ENCODE data around the gene IGFL2.

Gene IGFL2

GRCh38 chr19:46124638-46125115, 23.4 kb upstream of the IGFL2 start, which contains the start of gene IGFL3:
TSS of gene IGFL3 (minus strand) at chr19:46124688. CDS start at chr19:46124649, 39 bp downstream.
- H3K4me3 ChIP-seq (ENCODE audit: low read depth, low read length), result no peak within 1 kb of the TSS
- no peak within 1 kb of the TSS for H2BK5ac ChIP-seq (ENCODE audit: low read depth, low read length, poor library complexity)
- H3K36me3 ChIP-seq (ENCODE audit: control insufficient read depth in 1 of 2, insufficient read depth in 2 of 2, low read length in 2 of 2), result no peaks in the 10 kb centered on the region
- H4K12ac ChIP-seq (ENCODE audit: low read depth, low read length), result no peak within 1 kb of the TSS
- H3K27me3 ChIP-seq (ENCODE audit: insufficient read depth, low read length), result no peaks in the 10 kb centered on the region
- peak within 1 kb of the TSS; percentile 4 for H4K91ac ChIP-seq (ENCODE audit: low read depth, low read length)
- no peak within 1 kb of the TSS for H3K4me2 ChIP-seq (ENCODE audit: low read length)
- peak within 1 kb of the TSS; percentile 65 for H2BK12ac ChIP-seq (ENCODE audit: low read length)
- peaks cover 4% of the 10 kb centered on the region for H3K9me3 ChIP-seq (ENCODE audit: insufficient read depth, low read depth, low read length)
- no peak within 1 kb of the TSS for H3K18ac ChIP-seq (ENCODE audit: low read length)
- H3K14ac ChIP-seq (ENCODE audit: low read length), result no peak within 1 kb of the TSS
- H3K23ac ChIP-seq (ENCODE audit: low read length), result peak within 1 kb of the TSS; percentile 71
- WGBS (ENCODE audit: extremely low coverage, insufficient coverage, insufficient read length), result no CpG with 5 or more reads among the region's 5 CpGs
- peaks cover 2% of the 10 kb centered on the region in 2 experiments for H3K4me1 ChIP-seq (ENCODE audit: control insufficient read depth in 1 of 2, insufficient read depth in 2 of 2, low read length in 2 of 2)
- H4K8ac ChIP-seq (ENCODE audit: low read depth, low read length), result no peak within 1 kb of the TSS
- H2BK120ac ChIP-seq (ENCODE audit: insufficient read depth, low read length, poor library complexity), result peak within 1 kb of the TSS; percentile 46
- H2AK5ac ChIP-seq (ENCODE audit: low read length), result no peak within 1 kb of the TSS
- H3K27ac ChIP-seq (ENCODE audit: low read depth, low read length), result no peak within 1 kb of the TSS
- H3K79me2 ChIP-seq (ENCODE audit: control insufficient read depth, insufficient read depth, low read length, poor library complexity), result no peaks in the 10 kb centered on the region
- no peaks in the 10 kb centered on the region for H3K79me1 ChIP-seq (ENCODE audit: low read length)
- peak in 1 of 2 donors; percentile 42 for DNase-seq
- H3K9ac ChIP-seq (ENCODE audit: low read length), result no peak within 1 kb of the TSS
- no peak within 1 kb of the TSS for H2AFZ ChIP-seq (ENCODE audit: insufficient read depth, low read length, poor library complexity)
- H3K4ac ChIP-seq (ENCODE audit: low read depth, low read length), result no peak within 1 kb of the TSS

- H3K14ac ChIP-seq (ENCODE audit: low read length), result no peak overlapping the region
- no peaks in the 10 kb centered on the region for H3K36me3 ChIP-seq (ENCODE audit: control insufficient read depth in 1 of 2, insufficient read depth in 2 of 2, low read length in 2 of 2)
- DNase-seq, result no peak
- H2AFZ ChIP-seq (ENCODE audit: insufficient read depth, low read length, poor library complexity), result no peak overlapping the region
- no peaks in the 10 kb centered on the region for H3K79me2 ChIP-seq (ENCODE audit: control insufficient read depth, insufficient read depth, low read length, poor library complexity)
- no peak overlapping the region for H3K4me3 ChIP-seq (ENCODE audit: low read depth, low read length)
- H3K4me2 ChIP-seq (ENCODE audit: low read length), result no peak overlapping the region
- H3K18ac ChIP-seq (ENCODE audit: low read length), result no peak overlapping the region
- H4K91ac ChIP-seq (ENCODE audit: low read depth, low read length), result no peak overlapping the region
- peaks cover 2% of the 10 kb centered on the region in 2 experiments for H3K4me1 ChIP-seq (ENCODE audit: control insufficient read depth in 1 of 2, insufficient read depth in 2 of 2, low read length in 2 of 2)
- no peaks in the 10 kb centered on the region for H3K9me3 ChIP-seq (ENCODE audit: insufficient read depth, low read depth, low read length)
- H2BK12ac ChIP-seq (ENCODE audit: low read length), result no peak overlapping the region
- H2BK120ac ChIP-seq (ENCODE audit: insufficient read depth, low read length, poor library complexity), result no peak overlapping the region
- H3K4ac ChIP-seq (ENCODE audit: low read depth, low read length), result no peak overlapping the region
- peak overlapping the region; percentile 71 for H3K23ac ChIP-seq (ENCODE audit: low read length)
- no peak overlapping the region for H4K8ac ChIP-seq (ENCODE audit: low read depth, low read length)
- H2BK5ac ChIP-seq (ENCODE audit: low read depth, low read length, poor library complexity), result no peak overlapping the region
- H3K27ac ChIP-seq (ENCODE audit: low read depth, low read length), result no peak overlapping the region
- no peaks in the 10 kb centered on the region for H3K79me1 ChIP-seq (ENCODE audit: low read length)
- H4K12ac ChIP-seq (ENCODE audit: low read depth, low read length), result no peak overlapping the region
- WGBS (ENCODE audit: extremely low coverage, insufficient coverage, insufficient read length), result no CpG with 5 or more reads among the region's 4 CpGs
- no peak overlapping the region for H2AK5ac ChIP-seq (ENCODE audit: low read length)
- no peak overlapping the region for H3K9ac ChIP-seq (ENCODE audit: low read length)
- no peaks in the 10 kb centered on the region for H3K27me3 ChIP-seq (ENCODE audit: insufficient read depth, low read length)
These were observed 22.6 kb upstream of the IGFL2 start for GRCh38 chr19:46125447-46125846.

- no peak overlapping the region for H2AFZ ChIP-seq (ENCODE audit: insufficient read depth, low read length, poor library complexity)
- no peak overlapping the region for H3K14ac ChIP-seq (ENCODE audit: low read length)
- H2BK12ac ChIP-seq (ENCODE audit: low read length), result no peak overlapping the region
- H3K23ac ChIP-seq (ENCODE audit: low read length), result no peak overlapping the region
- H3K4me2 ChIP-seq (ENCODE audit: low read length), result no peak overlapping the region
- H3K4me3 ChIP-seq (ENCODE audit: low read depth, low read length), result no peak overlapping the region
- no peak overlapping the region for H3K27ac ChIP-seq (ENCODE audit: low read depth, low read length)
- H3K27me3 ChIP-seq (ENCODE audit: insufficient read depth, low read length), result no peaks in the 10 kb centered on the region
- H3K36me3 ChIP-seq (ENCODE audit: control insufficient read depth in 1 of 2, insufficient read depth in 2 of 2, low read length in 2 of 2), result no peaks in the 10 kb centered on the region
- no peak overlapping the region for H2AK5ac ChIP-seq (ENCODE audit: low read length)
- H4K8ac ChIP-seq (ENCODE audit: low read depth, low read length), result no peak overlapping the region
- DNase-seq, result no peak
- H3K4ac ChIP-seq (ENCODE audit: low read depth, low read length), result no peak overlapping the region
- H3K9ac ChIP-seq (ENCODE audit: low read length), result no peak overlapping the region
- H2BK5ac ChIP-seq (ENCODE audit: low read depth, low read length, poor library complexity), result no peak overlapping the region
- no peak overlapping the region for H4K91ac ChIP-seq (ENCODE audit: low read depth, low read length)
- no peaks in the 10 kb centered on the region for H3K79me1 ChIP-seq (ENCODE audit: low read length)
- H3K18ac ChIP-seq (ENCODE audit: low read length), result no peak overlapping the region
- no CpG with 5 or more reads among the region's 2 CpGs for WGBS (ENCODE audit: extremely low coverage, insufficient coverage, insufficient read length)
- no peaks in the 10 kb centered on the region for H3K9me3 ChIP-seq (ENCODE audit: insufficient read depth, low read depth, low read length)
- H3K4me1 ChIP-seq (ENCODE audit: control insufficient read depth in 1 of 2, insufficient read depth in 2 of 2, low read length in 2 of 2), result peaks cover 2% of the 10 kb centered on the region in 2 experiments
- no peaks in the 10 kb centered on the region for H3K79me2 ChIP-seq (ENCODE audit: control insufficient read depth, insufficient read depth, low read length, poor library complexity)
- no peak overlapping the region for H2BK120ac ChIP-seq (ENCODE audit: insufficient read depth, low read length, poor library complexity)
- no peak overlapping the region for H4K12ac ChIP-seq (ENCODE audit: low read depth, low read length)
These were observed 21.9 kb upstream of the IGFL2 start for GRCh38 chr19:46126086-46126580.

- no peaks in the 10 kb centered on the region for H3K27me3 ChIP-seq (ENCODE audit: insufficient read depth, low read length)
- peaks cover 0 to 2% of the 10 kb centered on the region in 2 experiments for H3K36me3 ChIP-seq (ENCODE audit: control insufficient read depth in 1 of 2, insufficient read depth in 2 of 2, low read length in 2 of 2)
- H2BK120ac ChIP-seq (ENCODE audit: insufficient read depth, low read length, poor library complexity), result peak overlapping the region; percentile 58
- no peak overlapping the region for H3K18ac ChIP-seq (ENCODE audit: low read length)
- no peak overlapping the region for H3K23ac ChIP-seq (ENCODE audit: low read length)
- no peak overlapping the region for H3K4me3 ChIP-seq (ENCODE audit: low read depth, low read length)
- H2AK5ac ChIP-seq (ENCODE audit: low read length), result no peak overlapping the region
- DNase-seq, result no peak
- WGBS (ENCODE audit: extremely low coverage, insufficient coverage, insufficient read length), result no CpG with 5 or more reads among the region's 10 CpGs
- H4K12ac ChIP-seq (ENCODE audit: low read depth, low read length), result no peak overlapping the region
- peaks cover 7 to 9% of the 10 kb centered on the region in 2 experiments for H3K4me1 ChIP-seq (ENCODE audit: control insufficient read depth in 1 of 2, insufficient read depth in 2 of 2, low read length in 2 of 2)
- peaks cover 29% of the 10 kb centered on the region for H3K79me1 ChIP-seq (ENCODE audit: low read length)
- peak overlapping the region; percentile 100 for H4K91ac ChIP-seq (ENCODE audit: low read depth, low read length)
- H3K14ac ChIP-seq (ENCODE audit: low read length), result peak overlapping the region; percentile 98
- peak overlapping the region; percentile 1 for H3K27ac ChIP-seq (ENCODE audit: low read depth, low read length)
- peaks cover 8% of the 10 kb centered on the region for H3K79me2 ChIP-seq (ENCODE audit: control insufficient read depth, insufficient read depth, low read length, poor library complexity)
- no peak overlapping the region for H2BK5ac ChIP-seq (ENCODE audit: low read depth, low read length, poor library complexity)
- no peak overlapping the region for H3K4ac ChIP-seq (ENCODE audit: low read depth, low read length)
- peak overlapping the region; percentile 46 for H2BK12ac ChIP-seq (ENCODE audit: low read length)
- no peak overlapping the region for H3K4me2 ChIP-seq (ENCODE audit: low read length)
- no peak overlapping the region for H2AFZ ChIP-seq (ENCODE audit: insufficient read depth, low read length, poor library complexity)
- H3K9me3 ChIP-seq (ENCODE audit: insufficient read depth, low read depth, low read length), result peaks cover 7% of the 10 kb centered on the region
- H3K9ac ChIP-seq (ENCODE audit: low read length), result no peak overlapping the region
- no peak overlapping the region for H4K8ac ChIP-seq (ENCODE audit: low read depth, low read length)
These were observed 16.4 kb upstream of the IGFL2 start for GRCh38 chr19:46131485-46132143.
